Measurements from ENCODE around the gene OR4P4.

Gene OR4P4

GRCh38 chr11:55634813-55635212, at the start of gene OR4P4:
TSS of gene OR4P4 (plus strand) at chr11:55635113.
- no peak for DNase-seq (ENCODE audit: insufficient read length, low spot score)
- FAIRE-seq = no peak

GRCh38 chr11:55607545-55607944, 27.4 kb upstream of the OR4P4 start, which contains the start of gene OR4C11:
TSS of gene OR4C11 (minus strand) at chr11:55607645. CDS start at chr11:55604373, 3,272 bp downstream.
- no peak for FAIRE-seq
- no peak for DNase-seq (ENCODE audit: insufficient read length, low spot score)
- TF ChIP-seq POLR2A (IDR thresholded peaks at IDR 0.05; ENCODE audit: low read depth, low read length) = no peak

More at GRCh38 chr11:55634813-55635212, at the start of gene OR4P4:
- no peak for TF ChIP-seq POLR2A (IDR thresholded peaks at IDR 0.05; ENCODE audit: low read depth, low read length)

GRCh38 chr11:55624531-55624930, 10.4 kb upstream of the OR4P4 start:
- no peak for TF ChIP-seq POLR2A (IDR thresholded peaks at IDR 0.05; ENCODE audit: low read depth, low read length)
- FAIRE-seq (no peak), DNase-seq (ENCODE audit: insufficient read length, low spot score) (no peak)

- no peak for TF ChIP-seq POLR2A (IDR thresholded peaks at IDR 0.05; ENCODE audit: low read depth, low read length)
- FAIRE-seq (no peak), DNase-seq (ENCODE audit: insufficient read length, low spot score) (no peak)
Measured at GRCh38 chr11:55648027-55648426, 13.1 kb downstream of the OR4P4 start, which contains the start of gene OR4S2. TSS of gene OR4S2 (plus strand) at chr11:55648327. CDS start at chr11:55650904, 2,577 bp downstream.

- DNase-seq (ENCODE audit: insufficient read length, low spot score) = no peak
- TF ChIP-seq POLR2A (IDR thresholded peaks at IDR 0.05; ENCODE audit: low read depth, low read length) = no peak
- no peak for FAIRE-seq
Measured at GRCh38 chr11:55652560-55652959, 17.6 kb downstream of the OR4P4 start.

- DNase-seq (ENCODE audit: insufficient read length, low spot score) (no peak), FAIRE-seq (no peak)
- no peak for TF ChIP-seq POLR2A (IDR thresholded peaks at IDR 0.05; ENCODE audit: low read depth, low read length)
Measured at GRCh38 chr11:55655096-55655495, 20.2 kb downstream of the OR4P4 start.

- TF ChIP-seq POLR2A (IDR thresholded peaks at IDR 0.05; ENCODE audit: low read depth, low read length) = no peak
- FAIRE-seq (no peak), DNase-seq (ENCODE audit: insufficient read length, low spot score) (no peak)
Measured at GRCh38 chr11:55658031-55658573, 23.2 kb downstream of the OR4P4 start.

GRCh38 chr11:55658608-55659007, 23.7 kb downstream of the OR4P4 start:
- FAIRE-seq (no peak), DNase-seq (ENCODE audit: insufficient read length, low spot score) (no peak)
- no peak for TF ChIP-seq POLR2A (IDR thresholded peaks at IDR 0.05; ENCODE audit: low read depth, low read length)

- FAIRE-seq (no peak), DNase-seq (ENCODE audit: insufficient read length, low spot score) (no peak)
- no peak for TF ChIP-seq POLR2A (IDR thresholded peaks at IDR 0.05; ENCODE audit: low read depth, low read length)
Measured at GRCh38 chr11:55661901-55662300, 27.0 kb downstream of the OR4P4 start, which contains the start of gene OR4C6. TSS of gene OR4C6 (plus strand) at chr11:55662201. CDS start at chr11:55665167, 2,966 bp downstream.

- FAIRE-seq (no peak), DNase-seq (ENCODE audit: insufficient read length, low spot score) (no peak)
- TF ChIP-seq POLR2A (IDR thresholded peaks at IDR 0.05; ENCODE audit: low read depth, low read length) = no peak
Measured at GRCh38 chr11:55669376-55669775, 34.5 kb downstream of the OR4P4 start.

- no peak for TF ChIP-seq POLR2A (IDR thresholded peaks at IDR 0.05; ENCODE audit: low read depth, low read length)
- DNase-seq (ENCODE audit: insufficient read length, low spot score) (no peak), FAIRE-seq (no peak)
Measured at GRCh38 chr11:55673860-55674259, 38.9 kb downstream of the OR4P4 start.

All from H54 (cell line).